HL-60 (cell line): Measurements from ENCODE around the gene CNDP2.

ENCODE experiments used
- POLR2AphosphoS5 ChIP-seq: IDR thresholded peaks from 2 replicates; pipeline ENCODE4 v1.6.1; 2012; ENCODE audit warnings: low read depth
- REST ChIP-seq: IDR thresholded peaks from 2 replicates; pipeline ENCODE4 v1.6.1; 2012; ENCODE audit warnings: low read depth; ENCODE audit not compliant: insufficient replicate concordance
- TF ChIP-seq, protein P1 (sequence below): IDR thresholded peaks from one replicate; pipeline ENCODE4 v1.5.1; 2011; ENCODE audit warnings: low read length, control low read depth, inconsistent platforms; ENCODE audit not compliant: insufficient read depth

DNA sequence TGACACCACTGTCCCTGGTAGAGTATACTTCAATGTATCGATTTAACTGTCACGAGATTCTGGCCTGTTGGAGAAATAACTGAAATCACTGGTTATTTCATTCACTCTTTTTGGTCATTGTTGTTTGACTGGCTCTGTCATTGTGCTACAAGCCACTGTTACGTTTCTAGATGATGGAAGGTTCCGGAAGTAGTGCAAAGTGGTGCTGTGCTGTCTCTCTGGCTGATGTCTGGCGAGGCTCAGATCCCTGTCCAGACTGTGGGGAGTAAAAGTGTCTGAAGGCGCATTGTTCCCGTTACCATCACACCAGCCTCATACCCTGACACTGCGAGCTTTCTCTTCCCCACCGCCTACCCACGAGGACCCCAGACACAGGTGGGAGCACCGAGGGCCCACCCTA, 49.8 kb downstream of the CNDP2 start:
- TF ChIP-seq, protein P1, sequence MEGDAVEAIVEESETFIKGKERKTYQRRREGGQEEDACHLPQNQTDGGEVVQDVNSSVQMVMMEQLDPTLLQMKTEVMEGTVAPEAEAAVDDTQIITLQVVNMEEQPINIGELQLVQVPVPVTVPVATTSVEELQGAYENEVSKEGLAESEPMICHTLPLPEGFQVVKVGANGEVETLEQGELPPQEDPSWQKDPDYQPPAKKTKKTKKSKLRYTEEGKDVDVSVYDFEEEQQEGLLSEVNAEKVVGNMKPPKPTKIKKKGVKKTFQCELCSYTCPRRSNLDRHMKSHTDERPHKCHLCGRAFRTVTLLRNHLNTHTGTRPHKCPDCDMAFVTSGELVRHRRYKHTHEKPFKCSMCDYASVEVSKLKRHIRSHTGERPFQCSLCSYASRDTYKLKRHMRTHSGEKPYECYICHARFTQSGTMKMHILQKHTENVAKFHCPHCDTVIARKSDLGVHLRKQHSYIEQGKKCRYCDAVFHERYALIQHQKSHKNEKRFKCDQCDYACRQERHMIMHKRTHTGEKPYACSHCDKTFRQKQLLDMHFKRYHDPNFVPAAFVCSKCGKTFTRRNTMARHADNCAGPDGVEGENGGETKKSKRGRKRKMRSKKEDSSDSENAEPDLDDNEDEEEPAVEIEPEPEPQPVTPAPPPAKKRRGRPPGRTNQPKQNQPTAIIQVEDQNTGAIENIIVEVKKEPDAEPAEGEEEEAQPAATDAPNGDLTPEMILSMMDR: no peak
- TF ChIP-seq REST (no peak), POLR2AphosphoS5 (no peak)
